H1 (cell line): Measurements from ENCODE around the gene HSPB1. TPM values are rescaled to one million over a fixed set of nuclear protein-coding genes. Genes with fewer than 3 reads are reported as not detected.

ENCODE experiments used
- ASH2L ChIP-seq: fragments of 200-600, 300-600 bp; sonication (generic); IDR thresholded peaks from one replicate; pipeline ENCODE4 v1.7.1; 2017; ENCODE audit warnings: low read length
- ATF2 ChIP-seq: IDR thresholded peaks from 2 replicates; pipeline ENCODE4 v1.6.1; 2012; ENCODE audit warnings: low read length, inconsistent platforms
- BRCA1 ChIP-seq: IDR thresholded peaks from 2 replicates; pipeline ENCODE4 v1.6.1; 2012; ENCODE audit warnings: low read depth, low read length, improper control_type of control experiment
- CBX8 ChIP-seq: fragments of 300-800, 300-1000 bp; sonication (generic); IDR thresholded peaks from 2 replicates; pipeline ENCODE4 v1.7.1; 2016; ENCODE audit warnings: low read depth, low read length, borderline replicate concordance
- CEBPB ChIP-seq: IDR thresholded peaks from 2 replicates; pipeline ENCODE4 v1.6.1; 2012; ENCODE audit warnings: low read depth, low read length
- CHD1 ChIP-seq: IDR thresholded peaks from 2 replicates; pipeline ENCODE4 v1.6.1; 2012; ENCODE audit warnings: low read depth, low read length, improper control_type of control experiment
- CTBP2 ChIP-seq: IDR thresholded peaks from 2 replicates; pipeline ENCODE4 v1.7.0; 2011; ENCODE audit warnings: borderline replicate concordance, mild to moderate bottlenecking, moderate library complexity, mixed read lengths, low read length; ENCODE audit not compliant: insufficient read depth, insufficient read length
- EZH2 ChIP-seq: fragments of 200-600 bp; sonication (generic); IDR thresholded peaks from 2 replicates; pipeline ENCODE4 v1.7.1; 2012; ENCODE audit warnings: low read depth, mild to moderate bottlenecking, moderate library complexity, low read length, inconsistent platforms; ENCODE audit not compliant: severe bottlenecking
- FOSL1 ChIP-seq: IDR thresholded peaks from 2 replicates; pipeline ENCODE4 v1.6.1; 2011; ENCODE audit warnings: mild to moderate bottlenecking, low read depth, low read length, moderate library complexity; ENCODE audit not compliant: insufficient read depth
- GTF2F1 ChIP-seq: IDR thresholded peaks from 2 replicates; pipeline ENCODE4 v1.6.1; 2012; ENCODE audit warnings: low read depth, low read length, improper control_type of control experiment, borderline replicate concordance
- JUN ChIP-seq: IDR thresholded peaks from 2 replicates; pipeline ENCODE4 v1.6.1; 2011; ENCODE audit warnings: low read depth, mild to moderate bottlenecking, improper control_type of control experiment, low read length
- JUND ChIP-seq: IDR thresholded peaks from 2 replicates; pipeline ENCODE4 v1.6.1; 2011; ENCODE audit warnings: mild to moderate bottlenecking, improper control_type of control experiment, low read length
- KDM1A ChIP-seq: fragments of 200-600, 300-600 bp; sonication (generic); IDR thresholded peaks from 2 replicates; pipeline ENCODE4 v1.7.1; 2016; ENCODE audit warnings: mild to moderate bottlenecking, low read length, borderline replicate concordance
- MAFK ChIP-seq: IDR thresholded peaks from 2 replicates; pipeline ENCODE4 v1.6.1; 2012; ENCODE audit warnings: low read depth, mild to moderate bottlenecking, improper control_type of control experiment, low read length
- NRF1 ChIP-seq: IDR thresholded peaks from 2 replicates; pipeline ENCODE4 v1.6.1; 2011; ENCODE audit warnings: mild to moderate bottlenecking, low read depth, low read length, improper control_type of control experiment
- POLR2AphosphoS5 ChIP-seq: IDR thresholded peaks from 2 replicates; pipeline ENCODE4 v1.6.1; 2011; ENCODE audit warnings: low read depth, low read length
- POU5F1 ChIP-seq: IDR thresholded peaks from 2 replicates; pipeline ENCODE4 v1.6.1; 2011; ENCODE audit warnings: low read depth, mild to moderate bottlenecking, low read length, moderate library complexity
- RBBP5 ChIP-seq: IDR thresholded peaks from 2 replicates; pipeline ENCODE4 v1.7.1; 2012; ENCODE audit warnings: low read depth, mild to moderate bottlenecking, inconsistent platforms, low read length, moderate library complexity, borderline replicate concordance
- RFX5 ChIP-seq: IDR thresholded peaks from 2 replicates; pipeline ENCODE4 v1.6.1; 2011; ENCODE audit warnings: low read depth, low read length, improper control_type of control experiment, borderline replicate concordance
- RNF2 ChIP-seq: fragments of 200-900, 300-1000 bp; sonication (generic); IDR thresholded peaks from 2 replicates; pipeline ENCODE4 v1.7.1; 2016; ENCODE audit warnings: borderline replicate concordance, low read depth, mild to moderate bottlenecking, antibody characterized with exemption, low read length; ENCODE audit not compliant: poor library complexity, severe bottlenecking; ENCODE audit errors: missing control alignments
- SP1 ChIP-seq: IDR thresholded peaks from 2 replicates; pipeline ENCODE4 v1.6.1; 2011; ENCODE audit warnings: low read depth, low read length
- TAF7 ChIP-seq: optimal IDR thresholded peaks from 2 replicates; pipeline ENCODE3; 2011; ENCODE audit warnings: low read depth, mild to moderate bottlenecking, inconsistent platforms, low read length, moderate library complexity, borderline replicate concordance
- TCF12 ChIP-seq: IDR thresholded peaks from 2 replicates; pipeline ENCODE4 v1.6.1; 2011; ENCODE audit warnings: low read depth, mild to moderate bottlenecking, low read length
- polyA plus RNA-seq, 7 experiments: library from polyadenylated mRNA; depleted of rRNA in 3 of 7; stranded (reverse) in 5 of 7; unstranded in 2 of 7; fragments of >200 nt in 5 of 7; fragments of 200-250 nt in 2 of 7; gene quantifications; 1 replicate in 5 of 7; 2 replicates in 1 of 7; 4 replicates in 1 of 7; pipeline versions ENCODE4 v1.2.1 to v1.2.3, GENCODE V29; 2011 to 2013; ENCODE audit warnings: missing spikeins in 2 of 7, mixed read lengths in 2 of 7
- total RNA-seq: library from RNA; stranded (reverse); fragmentation: NEBNext Ultra II Directional; extraction: Animal tissue kit (Norgen Biotek cat#: 25700); gene quantifications from 2 replicates; pipeline ENCODE4 v1.2.1, GENCODE V29; 2021

HSPB1 gene
- total and polyA plus RNA-seq, 2 of the 8 experiments (the other 6 are each of a cell fraction or from before 2014, with no cell fraction given): 165 to 254 TPM

GRCh38 chr7:76318488-76319353 lies 16.2 kb downstream of the HSPB1 start (continued):
- TF ChIP-seq NRF1: no peak
- no peak for TF ChIP-seq CHD1
- TF ChIP-seq ATF2: no peak
- no peak for TF ChIP-seq FOSL1
- TF ChIP-seq POU5F1: no peak
- no peak for TF ChIP-seq TCF12
- no peak; the same call in 1 of the 2 replicates for TF ChIP-seq POLR2AphosphoS5
- TF ChIP-seq JUND: no peak
- no peak for TF ChIP-seq MAFK
- no peak for TF ChIP-seq SP1
- peak; percentile 63 for TF ChIP-seq CEBPB
- TF ChIP-seq JUN: no peak
- no peak for TF ChIP-seq RNF2
- no peak for TF ChIP-seq CTBP2
- no peak for TF ChIP-seq KDM1A
- TF ChIP-seq RFX5: no peak
- TF ChIP-seq EZH2: no peak
- no peak for TF ChIP-seq BRCA1
- no peak for TF ChIP-seq CBX8
- no peak for TF ChIP-seq GTF2F1
- peak; percentile 71 for TF ChIP-seq ASH2L
- TF ChIP-seq RBBP5: no peak
- TF ChIP-seq TAF7: peak; percentile 8
